Measurements from ENCODE around the gene CLEC18A.

DNA sequence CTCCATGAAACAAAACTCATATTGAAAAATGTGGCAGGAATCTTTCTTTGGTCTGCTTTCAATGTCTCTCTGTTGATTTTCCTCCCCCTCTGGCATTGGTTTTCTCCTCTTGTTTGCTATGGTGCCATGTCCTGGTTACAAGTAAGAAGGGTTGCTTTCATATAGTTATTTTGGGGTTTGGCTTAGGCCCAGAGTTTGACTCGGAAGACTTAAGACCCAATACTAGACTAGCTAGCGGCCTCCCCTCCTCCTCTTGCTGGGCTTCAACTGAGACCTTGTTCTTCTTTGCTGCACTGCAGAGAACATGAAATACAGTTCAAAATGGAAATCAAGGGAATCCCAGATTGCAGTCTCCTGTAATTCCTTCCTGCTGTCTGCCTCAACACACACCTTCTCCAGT, 30.0 kb upstream of the CLEC18A start:
- TF ChIP-seq CTCF (IDR thresholded peaks at IDR 0.05) (no peak), EP300 (IDR thresholded peaks at IDR 0.05) (no peak), POLR2AphosphoS5 (IDR thresholded peaks at IDR 0.05) (no peak)

Data from sigmoid colon (tissue), 4 donors.